Keratinocyte (primary cell): Measurements from ENCODE around the gene GABPB2. TPM values are rescaled to one million over a fixed set of nuclear protein-coding genes. Genes with fewer than 3 reads are reported as not detected.

Experiments
- DNase-seq: peaks from one replicate; pipeline ENCODE4 v3.0.0-alpha.2; 2011; ENCODE audit warnings: low read depth, missing footprints, low spot score
- FAIRE-seq: peaks from 2 replicates; lab custom pipeline; 2011; peaks lifted over from hg19 to GRCh38; lab: Jason Lieb, UNC
- H2AFZ ChIP-seq: 2 replicates; pipeline ENCODE4 v1.6.0; 2012; ENCODE audit warnings: low read length, control low read depth, inconsistent platforms; ENCODE audit not compliant: control insufficient read depth
- H3K27ac ChIP-seq: 2 replicates; pipeline ENCODE4 v1.5.1; 2011; ENCODE audit warnings: low read length; ENCODE audit not compliant: control insufficient read depth, insufficient read depth
- H3K27me3 ChIP-seq: 3 replicates; pipeline ENCODE4 v1.6.0; 2011; ENCODE audit warnings: low read length; ENCODE audit not compliant: control insufficient read depth, insufficient read depth; ENCODE audit errors: extremely low read depth
- H3K36me3 ChIP-seq, 2 experiments: 2 replicates in 1 of 2; 3 replicates in 1 of 2; pipeline ENCODE4 v1.5.1; 2011; ENCODE audit warnings: low read length in 2 of 2, mild to moderate bottlenecking in 1 of 2; ENCODE audit not compliant: control insufficient read depth in 2 of 2, insufficient read depth in 2 of 2; ENCODE audit errors: extremely low read depth in 1 of 2
- H3K4me1 ChIP-seq: 3 replicates; pipeline ENCODE4 v1.5.1; 2011; ENCODE audit warnings: low read length; ENCODE audit not compliant: control insufficient read depth, insufficient read depth; ENCODE audit errors: extremely low read depth
- H3K4me2 ChIP-seq: 3 replicates; pipeline ENCODE4 v1.6.0; 2011; ENCODE audit warnings: low read depth, low read length; ENCODE audit not compliant: control insufficient read depth, insufficient read depth; ENCODE audit errors: extremely low read depth
- H3K4me3 ChIP-seq, 3 experiments: fragments of 200-600 bp in 1 of 3; sonication (generic) in 1 of 3; 2 replicates in 2 of 3; 3 replicates in 1 of 3; pipeline ENCODE4 v1.5.1; 2011 to 2016; ENCODE audit warnings: low read length in 3 of 3, mild to moderate bottlenecking in 3 of 3, control low read depth in 2 of 3, inconsistent platforms in 1 of 3, low read depth in 1 of 3, mixed read lengths in 1 of 3, mixed run types in 1 of 3, moderate library complexity in 1 of 3; ENCODE audit not compliant: control insufficient read depth in 2 of 3, insufficient read depth in 2 of 3; ENCODE audit errors: extremely low read depth in 1 of 3
- H3K79me2 ChIP-seq: 2 replicates; pipeline ENCODE4 v1.6.0; 2012; ENCODE audit warnings: low read length; ENCODE audit not compliant: control insufficient read depth, insufficient read depth
- H3K9ac ChIP-seq: 3 replicates; pipeline ENCODE4 v1.6.0; 2011; ENCODE audit warnings: low read length; ENCODE audit not compliant: control insufficient read depth, insufficient read depth; ENCODE audit errors: extremely low read depth
- H3K9me1 ChIP-seq: 3 replicates; pipeline ENCODE4 v1.6.0; 2011; ENCODE audit warnings: low read length; ENCODE audit not compliant: control insufficient read depth, insufficient read depth; ENCODE audit errors: extremely low read depth
- H3K9me3 ChIP-seq: 2 replicates; pipeline ENCODE4 v1.5.1; 2012; ENCODE audit warnings: low read depth, low read length; ENCODE audit not compliant: control insufficient read depth
- H4K20me1 ChIP-seq: 3 replicates; pipeline ENCODE4 v1.6.0; 2011; ENCODE audit warnings: low read length; ENCODE audit not compliant: control insufficient read depth, insufficient read depth; ENCODE audit errors: extremely low read depth
- CTCF ChIP-seq, 3 experiments: IDR thresholded peaks in 1 of 3; conservative IDR thresholded peaks in 1 of 3; optimal IDR thresholded peaks in 1 of 3; 2 replicates in 2 of 3; 3 replicates in 1 of 3; pipeline versions ENCODE3 to v1.5.1; 2011; ENCODE audit warnings: low read length in 3 of 3, mild to moderate bottlenecking in 3 of 3, moderate library complexity in 2 of 3, control low read depth in 1 of 3, inconsistent platforms in 1 of 3; ENCODE audit not compliant: insufficient read depth in 2 of 3; ENCODE audit errors: extremely low read depth in 1 of 3
- EZH2 ChIP-seq: IDR thresholded peaks from one replicate; pipeline ENCODE4 v1.6.1; 2012; ENCODE audit warnings: inconsistent platforms, mild to moderate bottlenecking, low read length, moderate library complexity
- dilution Hi-C: fragments of 300-500 bp; cut with MboI; formaldehyde crosslinking; loops from one replicate; pipeline ENCODE4 v1.7.0; 2020; ENCODE audit warnings: low sequenced_read_pairs; ENCODE audit not compliant: extremely low pct_ligation_motif_present
- polyA plus RNA-seq, 5 experiments: library from polyadenylated mRNA; depleted of rRNA in 3 of 5; stranded (reverse) in 3 of 5; stranded (forward) in 1 of 5; unstranded in 1 of 5; fragments of >200 nt; gene quantifications; 1 replicate in 1 of 5; 2 replicates in 3 of 5; 3 replicates in 1 of 5; pipeline versions ENCODE4 v1.2.1 to v1.2.3, GENCODE V29; 2011 to 2012; ENCODE audit warnings: missing spikeins in 2 of 5, low read depth in 1 of 5, low replicate concordance in 1 of 5

GABPB2 gene
- polyA plus RNA-seq, 1 donor (not counting 4 experiments of a cell fraction or from before 2014, with no cell fraction given): 13.3 TPM

GRCh38 chr1:151060657-151061421 lies 9.7 kb upstream of the GABPB2 start:
- H3K79me2 ChIP-seq: peaks cover 53% of the 10 kb centered on the region
- dilution Hi-C loops: no loop called here
- H3K9ac ChIP-seq: peak overlapping the region; percentile 94
- H3K27ac ChIP-seq: peak overlapping the region; percentile 94
- peak overlapping the region; percentile 95 to 100 (median 99) for H3K4me3 ChIP-seq
- H3K36me3 ChIP-seq: peaks cover 13 to 22% of the 10 kb centered on the region in 2 experiments
- DNase-seq (no peak), FAIRE-seq (no peak)
- H3K9me3 ChIP-seq: no peaks in the 10 kb centered on the region
- peak overlapping the region; percentile 100 for H3K4me2 ChIP-seq
- peak overlapping the region; percentile 90 for H2AFZ ChIP-seq
- TF ChIP-seq CTCF (optimal IDR thresholded peaks at IDR 0.05 in 1 of 3, IDR thresholded peaks at IDR 0.05 in 1 of 3, conservative IDR thresholded peaks at IDR 0.05 in 1 of 3; ENCODE audit: extremely low read depth in 1 of 3, insufficient read depth in 2 of 3, low read length in 3 of 3) (peak in 1 of 3 experiments; percentile 16), EZH2 (no peak)
- peaks cover 51% of the 10 kb centered on the region for H3K4me1 ChIP-seq
- no peaks in the 10 kb centered on the region for H3K27me3 ChIP-seq
- H3K9me1 ChIP-seq: peaks cover 13% of the 10 kb centered on the region
- peaks cover 21% of the 10 kb centered on the region for H4K20me1 ChIP-seq

GRCh38 chr1:151061704-151062103 lies 8.9 kb upstream of the GABPB2 start:
- Histone ChIP-seq H2AFZ (no peak overlapping the region), H3K9me3 (no peaks in the 10 kb centered on the region), H3K9me1 (peaks cover 6% of the 10 kb centered on the region), H3K79me2 (peaks cover 44% of the 10 kb centered on the region), H4K20me1 (peaks cover 13% of the 10 kb centered on the region), H3K36me3 (peaks cover 6 to 13% of the 10 kb centered on the region in 2 experiments), H3K4me3 (peak overlapping the region in 2 of 3 experiments; percentile 95 to 99), H3K4me1 (peaks cover 42% of the 10 kb centered on the region), H3K9ac (no peak overlapping the region), H3K27ac (no peak overlapping the region), H3K4me2 (peak overlapping the region; percentile 100), H3K27me3 (no peaks in the 10 kb centered on the region)
- FAIRE-seq (no peak), DNase-seq (no peak)
- TF ChIP-seq EZH2 (no peak), CTCF (optimal IDR thresholded peaks at IDR 0.05 in 1 of 3, IDR thresholded peaks at IDR 0.05 in 1 of 3, conservative IDR thresholded peaks at IDR 0.05 in 1 of 3; ENCODE audit: extremely low read depth in 1 of 3, insufficient read depth in 2 of 3, low read length in 3 of 3) (no peak)
- dilution Hi-C loops: no loop called here
